HCT116 (cell line): ENCODE results near the gene DIAPH3. TPM values are rescaled to one million over a fixed set of nuclear protein-coding genes. Genes with fewer than 3 reads are reported as not detected.

Source experiments
- ATAC-seq: fragments of 200-7000 bp; cut with Tn5 transposase; 2 replicates; pipeline ENCODE4 v1.9.1; 2020; ENCODE audit warnings: mild to moderate bottlenecking, moderate library complexity
- BruUV-seq: library from RNA; stranded (reverse); fragments of 400-500 nt; replicated peaks from 2 replicates; lab custom pipeline; 2021; lab: Mats Ljungman, UMichigan
- CTCF ChIA-PET: fragments of 300-600 bp; sonication (Branson Sonifier 250); formaldehyde crosslinking; loops from one replicate; lab custom pipeline; 2021; ENCODE audit warnings: antibody characterized with exemption; lab: Charles Lee
- POLR2A ChIA-PET: fragments of 300-600, 350-600 bp; sonication (Branson Sonifier 250); formaldehyde crosslinking; loops from one replicate; lab custom pipeline; 2021; ENCODE audit warnings: antibody characterized with exemption; lab: Charles Lee
- RAD21 ChIA-PET, 2 experiments: fragments of 300-600 bp; sonication (Branson Sonifier 250); formaldehyde crosslinking; loops; one replicate each; lab custom pipeline; 2023; ENCODE audit warnings: low total read pairs in 2 of 2; ENCODE audit not compliant: uncharacterized antibody in 2 of 2, unreplicated experiment in 2 of 2, low non-redundant PET in 1 of 2; lab: Charles Lee
- DNase-seq: peaks from one replicate; pipeline ENCODE4 v3.0.0-alpha.2; 2010; ENCODE audit warnings: low read depth, low spot score
- H2AFZ ChIP-seq: fragments of 200-600 bp; shearing (Covaris generic), sonication (generic); 2 replicates; pipeline ENCODE4 v1.6.1; 2017; ENCODE audit warnings: low read depth, mixed run types, mixed read lengths, antibody characterized with exemption, low read length; ENCODE audit not compliant: poor library complexity, severe bottlenecking
- H3K27ac ChIP-seq: 2 replicates; pipeline ENCODE4 v1.5.1; 2012; ENCODE audit warnings: low read depth, low read length
- H3K27me3 ChIP-seq: fragments of 200-600 bp; sonication (generic); 2 replicates; pipeline ENCODE4 v1.6.1; 2016; ENCODE audit warnings: mixed run types, low read length, mixed read lengths; ENCODE audit not compliant: insufficient read depth
- H3K36me3 ChIP-seq, 2 experiments: fragments of 200-500 bp in 1 of 2; fragments of 200-600 bp in 1 of 2; sonication (Bioruptor generic) in 1 of 2; sonication (generic) in 1 of 2; 2 replicates each; pipeline versions ENCODE4 v1.5.1 to v1.6.1; 2014 to 2016; ENCODE audit warnings: low read length in 2 of 2, inconsistent platforms in 1 of 2, mixed read lengths in 1 of 2, mixed run types in 1 of 2; ENCODE audit not compliant: insufficient read depth in 2 of 2, control insufficient read depth in 1 of 2
- H3K4me1 ChIP-seq, 2 experiments: fragments of 200-600 bp in 1 of 2; sonication (generic) in 1 of 2; 2 replicates each; pipeline versions ENCODE4 v1.5.1 to v1.6.1; 2012 to 2017; ENCODE audit warnings: low read length in 2 of 2, inconsistent platforms in 1 of 2, mild to moderate bottlenecking in 1 of 2, mixed read lengths in 1 of 2, mixed run types in 1 of 2, moderate library complexity in 1 of 2; ENCODE audit not compliant: insufficient read depth in 2 of 2, control insufficient read depth in 1 of 2
- H3K4me2 ChIP-seq: fragments of 200-600 bp; sonication (generic); 2 replicates; pipeline ENCODE4 v1.6.1; 2017; ENCODE audit warnings: mixed run types, low read length, mixed read lengths
- H3K4me3 ChIP-seq, 2 experiments: fragments of 200-600 bp in 1 of 2; sonication (generic) in 1 of 2; replicated peaks in 1 of 2; 2 replicates each; pipeline ENCODE4 v1.5.1; 2011 to 2016; ENCODE audit warnings: low read length in 2 of 2, control low read depth in 1 of 2, low read depth in 1 of 2, mild to moderate bottlenecking in 1 of 2, mixed read lengths in 1 of 2, mixed run types in 1 of 2
- H3K79me2 ChIP-seq: fragments of 200-600 bp; sonication (generic); 2 replicates; pipeline ENCODE4 v1.6.1; 2017; ENCODE audit warnings: mild to moderate bottlenecking, mixed run types, low read length, moderate library complexity, mixed read lengths; ENCODE audit not compliant: insufficient read depth
- H3K9ac ChIP-seq: fragments of 200-600 bp; sonication (generic); 2 replicates; pipeline ENCODE4 v1.6.1; 2016; ENCODE audit warnings: low read length, mixed read lengths
- H3K9me2 ChIP-seq: fragments of 200-600 bp; sonication (generic), shearing (Covaris generic); 2 replicates; pipeline ENCODE4 v1.6.1; 2017; ENCODE audit warnings: mixed run types, mild to moderate bottlenecking, moderate library complexity; ENCODE audit not compliant: insufficient read depth
- H3K9me3 ChIP-seq, 2 experiments: fragments of 200-500 bp in 1 of 2; fragments of 200-600 bp in 1 of 2; sonication (Bioruptor generic) in 1 of 2; sonication (generic) in 1 of 2; 2 replicates each; pipeline ENCODE4 v1.6.1; 2014 to 2017; ENCODE audit warnings: low read length in 2 of 2, mixed read lengths in 2 of 2, inconsistent platforms in 1 of 2, low read depth in 1 of 2, mild to moderate bottlenecking in 1 of 2, mixed run types in 1 of 2, moderate library complexity in 1 of 2; ENCODE audit not compliant: control insufficient read depth in 1 of 2, insufficient read depth in 1 of 2
- H4K20me1 ChIP-seq: fragments of 200-600 bp; sonication (generic), shearing (Covaris generic); 2 replicates; pipeline ENCODE4 v1.6.1; 2017; ENCODE audit warnings: mixed run types, mild to moderate bottlenecking, moderate library complexity; ENCODE audit not compliant: insufficient read depth
- ATF3 ChIP-seq: IDR thresholded peaks from 2 replicates; pipeline ENCODE4 v1.6.1; 2012
- CEBPB ChIP-seq: IDR thresholded peaks from 2 replicates; pipeline ENCODE4 v1.6.1; 2012; ENCODE audit warnings: low read depth
- EGR1 ChIP-seq: IDR thresholded peaks from 2 replicates; pipeline ENCODE4 v1.6.1; 2012; ENCODE audit warnings: low read depth
- ELF1 ChIP-seq: IDR thresholded peaks from 2 replicates; pipeline ENCODE4 v1.6.1; 2012; ENCODE audit warnings: low read depth, borderline replicate concordance
- EZH2 ChIP-seq: fragments of 200-600 bp; sonication (generic); IDR thresholded peaks from 2 replicates; pipeline ENCODE4 v1.6.1; 2017; ENCODE audit warnings: antibody characterized with exemption, mixed run types
- EZH2phosphoT487 ChIP-seq: fragments of 200-600 bp; IDR thresholded peaks from 2 replicates; pipeline ENCODE4 v1.6.1; 2018; ENCODE audit warnings: antibody characterized with exemption, borderline replicate concordance
- FOSL1 ChIP-seq: IDR thresholded peaks from 2 replicates; pipeline ENCODE4 v1.6.1; 2012; ENCODE audit warnings: low read depth
- POLR2A ChIP-seq: IDR thresholded peaks from 2 replicates; pipeline ENCODE4 v1.7.0; 2011; ENCODE audit warnings: borderline replicate concordance; ENCODE audit not compliant: insufficient read depth, insufficient read length; ENCODE audit errors: extremely low read depth
- POLR2AphosphoS5 ChIP-seq: IDR thresholded peaks from 2 replicates; pipeline ENCODE4 v1.6.1; 2011; ENCODE audit warnings: mild to moderate bottlenecking, low read depth, low read length, moderate library complexity
- RAD21 ChIP-seq: IDR thresholded peaks from 2 replicates; pipeline ENCODE4 v1.6.1; 2012; ENCODE audit warnings: low read depth, mild to moderate bottlenecking
- REST ChIP-seq: IDR thresholded peaks from 2 replicates; pipeline ENCODE4 v1.6.1; 2012; ENCODE audit warnings: low read depth
- SIN3A ChIP-seq: IDR thresholded peaks from 2 replicates; pipeline ENCODE4 v1.6.1; 2012; ENCODE audit warnings: low read depth
- SP1 ChIP-seq: IDR thresholded peaks from 2 replicates; pipeline ENCODE4 v1.6.1; 2012; ENCODE audit warnings: low read depth
- TCF7L2 ChIP-seq: IDR thresholded peaks from 2 replicates; pipeline ENCODE4 v1.7.0; 2011; ENCODE audit warnings: borderline replicate concordance, inconsistent platforms; ENCODE audit not compliant: insufficient read depth, insufficient read length; ENCODE audit errors: extremely low read depth
- YY1 ChIP-seq: IDR thresholded peaks from 2 replicates; pipeline ENCODE4 v1.6.1; 2011; ENCODE audit warnings: low read length, low read depth, moderate library complexity, mild to moderate bottlenecking; ENCODE audit not compliant: insufficient replicate concordance; ENCODE audit errors: extremely low read depth
- ZBTB33 ChIP-seq: IDR thresholded peaks from 2 replicates; pipeline ENCODE4 v1.6.1; 2011; ENCODE audit warnings: mild to moderate bottlenecking, low read length, moderate library complexity; ENCODE audit not compliant: insufficient replicate concordance; ENCODE audit errors: extremely low read depth
- ZFX ChIP-seq: fragments of 450-650 bp; IDR thresholded peaks from 2 replicates; pipeline ENCODE4 v1.6.1; 2017
- ZNF274 ChIP-seq: fragments of 200-500 bp; sonication (Bioruptor generic); IDR thresholded peaks from 2 replicates; pipeline ENCODE4 v1.6.1; 2014; ENCODE audit warnings: mild to moderate bottlenecking, low read depth, low read length, inconsistent platforms
- intact Hi-C: fragments of 100-400 bp; cut with micrococcal nuclease; formaldehyde crosslinking; loops from 2 replicates; pipeline ENCODE4 v1.10.0; 2022
- total RNA-seq: library from RNA; stranded (reverse); gene quantifications from one replicate; pipeline ENCODE4 v1.2.1, GENCODE V29; 2021; ENCODE audit not compliant: unreplicated experiment

DIAPH3 gene
- total RNA-seq, 1 experiment from 2014 or later, result 22.8 TPM

GRCh38 chr13:60120617-60121336, 43.0 kb downstream of the DIAPH3 start:
- no TSS peak for BruUV-seq
- no peaks in the 10 kb centered on the region for H3K27me3 ChIP-seq
- no peaks in the 10 kb centered on the region for H3K9me3 ChIP-seq
- POLR2A ChIA-PET, result no interaction called here
- H3K79me2 ChIP-seq, result peaks cover 23% of the 10 kb centered on the region
- DNase-seq (no peak), ATAC-seq (no peak)
- intact Hi-C loops, result no loop called here
- CTCF ChIA-PET, result no interaction called here
- H3K4me2 ChIP-seq, result no peak overlapping the region
- no peak overlapping the region for H3K27ac ChIP-seq
- TF ChIP-seq YY1 (no peak), RAD21 (no peak), TCF7L2 (no peak), ZBTB33 (no peak), REST (no peak), POLR2AphosphoS5 (no peak), EGR1 (no peak), FOSL1 (no peak), ZNF274 (no peak), CEBPB (no peak), SIN3A (no peak), EZH2 (no peak), EZH2phosphoT487 (no peak), ELF1 (no peak), POLR2A (no peak), SP1 (no peak), ZFX (no peak), ATF3 (no peak)
- RAD21 ChIA-PET, result no interaction called here
- H3K9ac ChIP-seq, result no peak overlapping the region
- H3K4me3 ChIP-seq, result no peak overlapping the region
- H3K9me2 ChIP-seq, result no peaks in the 10 kb centered on the region
- no peak overlapping the region for H2AFZ ChIP-seq
- H3K4me1 ChIP-seq, result no peaks in the 10 kb centered on the region
- H4K20me1 ChIP-seq, result no peaks in the 10 kb centered on the region
- H3K36me3 ChIP-seq, result no peaks in the 10 kb centered on the region
